HepG2 (cell line): ENCODE results near the gene BCAM. TPM values are rescaled to one million over a fixed set of nuclear protein-coding genes. Genes with fewer than 3 reads are reported as not detected.

Source experiments
- ATF4 ChIP-seq, 2 experiments: fragments of 450-650 bp in 1 of 2; sonication (generic) in 1 of 2; formaldehyde crosslinking; IDR thresholded peaks; 2 replicates each; pipeline versions ENCODE4 v1.5.0 to v1.8.0; 2020 to 2022; ENCODE audit warnings: mild to moderate bottlenecking in 1 of 2, missing genetic modification reagents in 1 of 2
- CENPT ChIP-seq: sonication (generic); formaldehyde crosslinking; IDR thresholded peaks from 2 replicates; pipeline ENCODE4 v1.8.0; 2022; ENCODE audit warnings: low read depth, mild to moderate bottlenecking, moderate library complexity, missing genetic modification reagents
- CENPX ChIP-seq: sonication (generic); formaldehyde crosslinking; IDR thresholded peaks from 2 replicates; pipeline ENCODE4 v1.9.0; 2021; ENCODE audit warnings: mild to moderate bottlenecking, missing genetic modification reagents, moderate library complexity
- FOXP4 ChIP-seq: sonication (generic); formaldehyde crosslinking; IDR thresholded peaks from 2 replicates; pipeline ENCODE4 v1.4.0; 2020; ENCODE audit warnings: missing genetic modification reagents
- MED1 ChIP-seq: sonication (generic); formaldehyde crosslinking; IDR thresholded peaks from 2 replicates; pipeline ENCODE4 v1.4.0; 2020; ENCODE audit warnings: missing genetic modification reagents
- MTA1 ChIP-seq: sonication (generic); formaldehyde crosslinking; IDR thresholded peaks from 2 replicates; pipeline ENCODE4 v1.4.0; 2020; ENCODE audit warnings: missing genetic modification reagents, mild to moderate bottlenecking, borderline replicate concordance
- SRSF4 ChIP-seq: fragments of 200-400 bp; formaldehyde crosslinking; IDR thresholded peaks from one replicate; pipeline ENCODE4 v1.6.1; 2018; ENCODE audit warnings: mild to moderate bottlenecking, low read depth, low read length, moderate library complexity; ENCODE audit not compliant: poor library complexity, severe bottlenecking
- TOPORS ChIP-seq: sonication (generic); formaldehyde crosslinking; IDR thresholded peaks from 2 replicates; pipeline ENCODE4 v1.8.0; 2023; ENCODE audit warnings: mild to moderate bottlenecking, missing genetic modification reagents
- TRAFD1 ChIP-seq: sonication (generic); formaldehyde crosslinking; IDR thresholded peaks from 2 replicates; pipeline ENCODE4 v1.5.1; 2020; ENCODE audit warnings: missing genetic modification reagents, mild to moderate bottlenecking, borderline replicate concordance
- TRIM24 ChIP-seq: sonication (generic); formaldehyde crosslinking; IDR thresholded peaks from 2 replicates; pipeline ENCODE4 v1.8.0; 2022; ENCODE audit warnings: mild to moderate bottlenecking, missing genetic modification reagents
- ZBTB20 ChIP-seq: sonication (generic); formaldehyde crosslinking; IDR thresholded peaks from 2 replicates; pipeline ENCODE4 v1.8.1; 2023; ENCODE audit warnings: missing genetic modification reagents, low read depth, mild to moderate bottlenecking, borderline replicate concordance
- ZNF512B ChIP-seq: sonication (generic); formaldehyde crosslinking; IDR thresholded peaks from 2 replicates; pipeline ENCODE4 v1.5.1; 2020; ENCODE audit warnings: missing genetic modification reagents, mild to moderate bottlenecking, borderline replicate concordance
- ZNF609 ChIP-seq: sonication (generic); formaldehyde crosslinking; IDR thresholded peaks from 2 replicates; pipeline ENCODE4 v1.4.0; 2020; ENCODE audit warnings: mild to moderate bottlenecking, missing genetic modification reagents, borderline replicate concordance
- ZNF614 ChIP-seq: IDR thresholded peaks from 2 replicates; pipeline ENCODE4 v1.6.1; 2018; ENCODE audit warnings: missing biosample characterization, missing genetic modification reagents, inconsistent platforms, borderline replicate concordance
- polyA plus RNA-seq, 8 experiments: library from polyadenylated mRNA; depleted of rRNA in 3 of 8; stranded (reverse) in 7 of 8; unstranded in 1 of 8; fragments of >200 nt; fragmentation: Illumina TruSeq in 4 of 8; extraction: Trizol in 4 of 8; gene quantifications; 2 replicates each; pipeline versions ENCODE4 v1.2.1 to v1.2.3, GENCODE V29; 2011 to 2016; ENCODE audit warnings: low read depth in 4 of 8, missing spikeins in 1 of 8, mixed read lengths in 1 of 8; ENCODE audit not compliant: insufficient read depth in 1 of 8
- total RNA-seq, 5 experiments: library from RNA; depleted of rRNA; stranded (reverse); fragments of >200 nt; fragmentation: Illumina TruSeq; extraction: Trizol; gene quantifications; 2 replicates each; pipeline ENCODE4 v1.2.3, GENCODE V29; 2016; ENCODE audit warnings: low read depth in 1 of 5

The BCAM gene
- total and polyA plus RNA-seq, 2 of the 13 experiments (the other 11 are each of a cell fraction or from before 2014, with no cell fraction given), result 51.2 to 62.7 TPM

- TF ChIP-seq ZNF609 (CRISPR knock-in tag) (peak; percentile 44), TOPORS (CRISPR knock-in tag) (no peak), CENPX (CRISPR knock-in tag) (no peak), TRIM24 (CRISPR knock-in tag) (no peak), TRAFD1 (CRISPR knock-in tag) (no peak), SRSF4 (no peak), ZBTB20 (CRISPR knock-in tag) (no peak), ZNF614 (CRISPR knock-in tag) (no peak), ATF4 (CRISPR knock-in tag; IDR thresholded peaks at IDR 0.05) (no peak), ZNF512B (no peak), CENPT (no peak), FOXP4 (CRISPR knock-in tag) (no peak), MED1 (CRISPR knock-in tag) (0 out of 2 replicates have a peak, but pooled peaks have one; percentile 40), MTA1 (CRISPR knock-in tag) (peak; percentile 98)
These were observed 3.3 kb downstream of the BCAM start (continued) for GRCh38 chr19:44812142-44812718.
